ENCODE results near the gene DMPK.

DMPK gene

DNA sequence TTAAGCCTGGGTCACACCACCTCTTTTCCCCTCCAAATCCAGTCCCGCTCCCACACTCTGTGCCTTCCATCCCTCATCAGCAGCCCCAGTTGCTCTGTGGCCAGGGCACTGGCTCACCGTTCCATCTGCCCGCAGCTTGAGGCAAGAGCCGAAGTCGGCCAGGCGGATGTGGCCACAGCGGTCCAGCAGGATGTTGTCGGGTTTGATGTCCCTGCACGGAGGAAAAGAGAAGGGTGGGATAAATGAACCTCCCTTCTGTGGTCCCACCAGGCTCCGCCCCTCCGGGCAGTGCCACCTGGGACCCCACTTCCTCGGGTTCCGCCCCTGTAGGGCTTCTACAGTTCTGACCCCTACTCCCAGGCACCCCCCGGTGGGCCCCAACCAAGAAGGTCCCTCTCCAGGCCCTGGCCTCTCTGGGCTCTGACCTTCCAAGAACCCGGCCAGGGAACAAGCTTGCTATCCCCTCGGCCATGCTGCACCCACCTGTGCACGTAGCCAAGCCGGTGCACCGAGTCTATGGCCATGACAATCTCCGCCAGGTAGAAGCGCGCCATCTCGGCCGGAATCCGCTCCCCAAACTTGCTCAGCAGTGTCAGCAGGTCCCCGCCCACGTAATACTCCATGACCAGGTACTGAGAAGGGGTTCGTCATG, 4.2 kb downstream of the DMPK start:
- Histone ChIP-seq H3K4me3 (ENCODE audit: insufficient read depth, low read length, poor library complexity, severe bottlenecking) (no peak overlapping the region), H3K9me3 (ENCODE audit: insufficient read depth, low read length) (no peaks in the 10 kb centered on the region), H3K9me2 (replicated peaks; ENCODE audit: insufficient read depth, low read length) (no peaks in the 10 kb centered on the region), H3K36me3 (ENCODE audit: low read length) (no peaks in the 10 kb centered on the region), H4K20me1 (ENCODE audit: low read depth, low read length) (no peaks in the 10 kb centered on the region), H3K27me3 (ENCODE audit: low read length) (no peaks in the 10 kb centered on the region), H3K79me2 (ENCODE audit: insufficient read depth, low read length) (no peaks in the 10 kb centered on the region), H3F3A (ENCODE audit: insufficient read depth) (peaks cover 7% of the 10 kb centered on the region), H3K4me2 (ENCODE audit: low read depth, low read length, poor library complexity, severe bottlenecking) (no peak overlapping the region), H2AFZ (ENCODE audit: low read depth, low read length, severe bottlenecking) (no peak overlapping the region), H3K27ac (ENCODE audit: low read depth, low read length) (no peak overlapping the region), H3K9ac (ENCODE audit: low read length) (no peak overlapping the region)
- TF ChIP-seq EZH2phosphoT487 (conservative IDR thresholded peaks at IDR 0.05; ENCODE audit: low read length): no peak
- TF ChIP-seq, protein P1, sequence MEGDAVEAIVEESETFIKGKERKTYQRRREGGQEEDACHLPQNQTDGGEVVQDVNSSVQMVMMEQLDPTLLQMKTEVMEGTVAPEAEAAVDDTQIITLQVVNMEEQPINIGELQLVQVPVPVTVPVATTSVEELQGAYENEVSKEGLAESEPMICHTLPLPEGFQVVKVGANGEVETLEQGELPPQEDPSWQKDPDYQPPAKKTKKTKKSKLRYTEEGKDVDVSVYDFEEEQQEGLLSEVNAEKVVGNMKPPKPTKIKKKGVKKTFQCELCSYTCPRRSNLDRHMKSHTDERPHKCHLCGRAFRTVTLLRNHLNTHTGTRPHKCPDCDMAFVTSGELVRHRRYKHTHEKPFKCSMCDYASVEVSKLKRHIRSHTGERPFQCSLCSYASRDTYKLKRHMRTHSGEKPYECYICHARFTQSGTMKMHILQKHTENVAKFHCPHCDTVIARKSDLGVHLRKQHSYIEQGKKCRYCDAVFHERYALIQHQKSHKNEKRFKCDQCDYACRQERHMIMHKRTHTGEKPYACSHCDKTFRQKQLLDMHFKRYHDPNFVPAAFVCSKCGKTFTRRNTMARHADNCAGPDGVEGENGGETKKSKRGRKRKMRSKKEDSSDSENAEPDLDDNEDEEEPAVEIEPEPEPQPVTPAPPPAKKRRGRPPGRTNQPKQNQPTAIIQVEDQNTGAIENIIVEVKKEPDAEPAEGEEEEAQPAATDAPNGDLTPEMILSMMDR (IDR thresholded peaks at IDR 0.05; ENCODE audit: insufficient read depth, low read length, poor library complexity, severe bottlenecking): no peak

DNA sequence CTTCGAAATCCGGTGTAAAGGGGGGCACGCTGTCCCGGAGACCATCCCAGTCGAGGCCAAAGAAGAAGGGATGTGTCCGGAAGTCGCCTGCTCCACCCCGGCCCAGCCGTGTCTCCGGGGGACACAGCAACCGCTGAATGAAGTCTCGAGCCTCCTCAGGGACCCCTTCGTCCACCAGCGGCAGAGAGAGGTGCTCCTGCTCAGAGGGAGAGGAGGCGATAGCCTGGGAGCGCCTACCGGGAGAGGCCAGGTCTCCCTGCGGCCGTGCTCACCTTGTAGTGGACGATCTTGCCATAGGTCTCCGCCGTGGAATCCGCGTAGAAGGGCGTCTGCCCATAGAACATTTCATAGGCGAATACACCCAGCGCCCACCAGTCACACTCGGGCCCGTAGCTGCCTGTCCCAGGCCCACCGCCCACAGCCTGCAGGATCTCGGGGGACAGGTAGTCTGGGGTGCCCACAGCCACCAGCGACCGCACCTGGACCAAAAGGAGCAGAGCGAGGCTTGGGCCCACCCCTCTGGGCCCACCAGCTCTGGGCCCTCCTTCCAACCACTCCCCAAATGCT, 4.8 kb downstream of the DMPK start:
- no peak overlapping the region for H3K9ac ChIP-seq (ENCODE audit: low read length)
- no peaks in the 10 kb centered on the region for H3K79me2 ChIP-seq (ENCODE audit: insufficient read depth, low read length)
- no peak overlapping the region for H3K4me3 ChIP-seq (ENCODE audit: insufficient read depth, low read length, poor library complexity, severe bottlenecking)
- no peaks in the 10 kb centered on the region for H3K9me2 ChIP-seq (replicated peaks; ENCODE audit: insufficient read depth, low read length)
- no peaks in the 10 kb centered on the region for H3K9me3 ChIP-seq (ENCODE audit: insufficient read depth, low read length)
- no peak overlapping the region for H2AFZ ChIP-seq (ENCODE audit: low read depth, low read length, severe bottlenecking)
- H3K27ac ChIP-seq (ENCODE audit: low read depth, low read length): no peak overlapping the region
- H3K4me2 ChIP-seq (ENCODE audit: low read depth, low read length, poor library complexity, severe bottlenecking): no peak overlapping the region
- no peaks in the 10 kb centered on the region for H3K27me3 ChIP-seq (ENCODE audit: low read length)
- H3F3A ChIP-seq (ENCODE audit: insufficient read depth): peaks cover 8% of the 10 kb centered on the region
- TF ChIP-seq, protein P1 (IDR thresholded peaks at IDR 0.05; ENCODE audit: insufficient read depth, low read length, poor library complexity, severe bottlenecking): no peak
- TF ChIP-seq EZH2phosphoT487 (conservative IDR thresholded peaks at IDR 0.05; ENCODE audit: low read length): no peak
- no peaks in the 10 kb centered on the region for H4K20me1 ChIP-seq (ENCODE audit: low read depth, low read length)
- no peaks in the 10 kb centered on the region for H3K36me3 ChIP-seq (ENCODE audit: low read length)

DNA sequence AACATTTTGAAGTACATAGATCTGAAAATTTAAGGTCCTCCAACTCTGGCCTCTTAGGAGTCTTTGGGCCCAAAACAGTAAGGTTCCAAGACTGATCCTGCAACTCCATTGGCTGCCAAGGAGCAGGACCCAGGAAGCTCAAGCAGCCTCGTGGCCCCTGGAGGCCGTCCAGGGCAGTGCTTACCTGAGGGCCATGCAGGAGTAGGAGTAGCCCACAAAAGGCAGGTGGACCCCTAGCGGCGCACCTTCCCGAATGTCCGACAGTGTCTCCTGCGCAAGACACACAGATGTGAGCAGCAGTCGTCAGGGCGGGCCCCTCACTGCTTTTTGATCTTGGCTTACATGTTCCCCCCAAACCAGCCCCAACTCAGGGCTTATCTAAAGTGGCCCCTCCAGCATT, 7.5 kb downstream of the DMPK start:
- Histone ChIP-seq H3K79me2 (ENCODE audit: insufficient read depth, low read length) (no peaks in the 10 kb centered on the region), H3K4me2 (ENCODE audit: low read depth, low read length, poor library complexity, severe bottlenecking) (no peak overlapping the region), H3F3A (ENCODE audit: insufficient read depth) (peaks cover 4% of the 10 kb centered on the region; the same call in 1 of the 2 replicates), H3K27me3 (ENCODE audit: low read length) (no peaks in the 10 kb centered on the region), H3K9me2 (replicated peaks; ENCODE audit: insufficient read depth, low read length) (no peaks in the 10 kb centered on the region), H3K9ac (ENCODE audit: low read length) (no peak overlapping the region), H3K4me3 (ENCODE audit: insufficient read depth, low read length, poor library complexity, severe bottlenecking) (no peak overlapping the region), H3K36me3 (ENCODE audit: low read length) (no peaks in the 10 kb centered on the region), H3K9me3 (ENCODE audit: insufficient read depth, low read length) (no peaks in the 10 kb centered on the region), H3K27ac (ENCODE audit: low read depth, low read length) (no peak overlapping the region), H2AFZ (ENCODE audit: low read depth, low read length, severe bottlenecking) (no peak overlapping the region), H4K20me1 (ENCODE audit: low read depth, low read length) (no peaks in the 10 kb centered on the region)
- TF ChIP-seq, protein P1 (IDR thresholded peaks at IDR 0.05; ENCODE audit: insufficient read depth, low read length, poor library complexity, severe bottlenecking): no peak
- no peak for TF ChIP-seq EZH2phosphoT487 (conservative IDR thresholded peaks at IDR 0.05; ENCODE audit: low read length)
